Choroid plexus epithelial cell (primary cell): ENCODE results near the gene GATC.

ENCODE experiments used
- DNase-seq: peaks from one replicate; pipeline ENCODE4 v3.0.0-alpha.2; 2010; ENCODE audit warnings: low read depth
- H3K4me3 ChIP-seq: 2 replicates; pipeline ENCODE4 v1.5.1; 2011; ENCODE audit warnings: low read depth, mild to moderate bottlenecking, control low read depth, low read length, moderate library complexity
- CTCF ChIP-seq: conservative IDR thresholded peaks from 2 replicates; pipeline ENCODE4 v1.5.1; 2011; ENCODE audit warnings: low read depth, mild to moderate bottlenecking, control low read depth, inconsistent platforms, low read length, moderate library complexity

GATC gene

GRCh38 chr12:120445911-120446843 lies at the start of gene GATC, which contains the start of gene TRIAP1:
Gene GATC, plus strand, starts transcription at chr12:120446444. Its CDS starts 37 bp downstream, at chr12:120446481.
Gene TRIAP1, minus strand, starts transcription at chr12:120446384. Its CDS starts 12 bp downstream, at chr12:120446372.
- H3K4me3 ChIP-seq, result peak within 1 kb of the TSS; percentile 98
- DNase-seq, result peak; percentile 65
- TF ChIP-seq CTCF, result no peak

- H3K4me3 ChIP-seq, result no peak overlapping the region
- no peak for DNase-seq
- TF ChIP-seq CTCF, result no peak
These were observed 48.3 kb upstream of the GATC start for GRCh38 chr12:120397824-120398540.

DNA sequence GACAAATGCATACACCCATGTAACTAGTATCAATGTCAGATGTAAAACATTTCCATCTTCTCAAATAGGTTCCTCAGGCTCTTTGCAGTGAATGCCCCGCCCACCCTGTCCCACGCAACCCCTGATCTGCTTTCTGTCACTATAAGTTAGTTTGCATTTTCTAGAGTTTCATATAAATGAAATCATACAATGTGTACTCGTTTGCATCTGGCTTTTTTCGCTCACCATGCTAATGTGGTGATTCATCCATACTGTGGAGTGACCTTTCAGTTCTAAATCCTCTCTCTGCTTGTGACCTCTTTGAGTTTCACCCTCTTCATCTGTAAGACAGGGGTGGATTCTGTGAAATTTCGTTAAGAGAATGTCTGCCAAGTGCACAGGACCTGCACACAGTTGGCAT lies 46.7 kb upstream of the GATC start:
- H3K4me3 ChIP-seq, result no peak overlapping the region
- peak; percentile 85 for DNase-seq
- no peak for TF ChIP-seq CTCF

GRCh38 chr12:120402217-120402616 lies 44.0 kb upstream of the GATC start:
- peak; percentile 11 for DNase-seq
- H3K4me3 ChIP-seq, result no peak overlapping the region
- no peak for TF ChIP-seq CTCF

GRCh38 chr12:120403869-120404268 lies 42.4 kb upstream of the GATC start:
- DNase-seq, result no peak
- H3K4me3 ChIP-seq, result no peak overlapping the region
- TF ChIP-seq CTCF, result no peak

DNA sequence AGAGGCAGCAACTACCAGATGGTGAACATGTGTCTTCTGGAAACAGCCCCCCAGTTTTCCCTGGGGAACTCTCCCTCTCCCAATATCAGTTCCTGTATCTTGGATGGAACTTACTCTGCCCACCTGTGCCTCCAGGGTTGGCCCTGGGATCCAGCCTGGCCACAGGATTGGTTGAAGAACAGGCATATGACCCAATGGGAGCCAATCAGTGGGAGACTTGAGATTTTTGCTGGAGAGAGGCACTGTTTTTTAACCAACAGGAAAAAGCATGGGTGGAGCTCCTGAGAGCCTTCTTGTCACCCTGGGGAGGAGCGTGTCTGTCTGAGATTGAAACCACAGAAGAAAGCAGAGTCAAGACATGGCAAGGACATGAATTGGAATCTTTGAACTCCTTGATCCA lies 42.0 kb upstream of the GATC start:
- H3K4me3 ChIP-seq, result no peak overlapping the region
- DNase-seq, result no peak
- no peak for TF ChIP-seq CTCF
